Measurements from ENCODE around the gene DBF4B.

DNA sequence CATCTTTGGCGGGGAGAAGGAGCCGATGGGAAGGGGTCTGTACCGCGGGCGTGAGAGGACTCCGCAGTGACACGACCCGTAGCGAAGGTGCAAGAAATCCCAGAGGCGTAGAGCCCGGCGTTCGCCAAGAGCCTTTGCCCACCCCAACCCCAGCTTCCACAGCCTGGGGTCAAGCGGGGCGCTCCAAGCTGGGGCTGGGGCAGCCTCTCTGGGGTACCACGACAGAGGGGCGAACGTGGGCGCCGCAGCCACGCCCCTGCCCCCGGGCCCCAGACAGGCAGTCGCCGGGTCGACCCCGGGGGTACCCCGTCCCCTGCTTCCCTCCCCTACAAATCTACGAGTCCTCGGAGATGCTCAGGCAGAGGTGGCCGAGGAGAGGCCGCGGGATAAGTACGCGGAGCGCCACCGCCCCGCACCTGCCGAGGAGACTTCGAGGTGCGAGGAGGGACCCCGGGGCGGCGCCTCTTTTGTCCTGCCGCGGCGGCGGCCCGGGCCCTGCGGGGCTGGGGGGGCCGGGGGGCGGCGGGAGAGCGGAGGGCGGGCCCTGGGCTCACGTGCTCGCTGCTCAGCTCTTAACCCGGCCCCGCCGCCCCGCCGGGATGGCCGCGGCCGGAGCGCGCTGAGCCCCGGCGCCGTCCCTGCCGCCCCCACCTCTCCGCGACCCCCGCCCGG lies 50.1 kb downstream of the DBF4B start, which contains the start of gene ADAM11:
- TF ChIP-seq NFATC3 (CRISPR knock-in tag; IDR thresholded peaks at IDR 0.05) = no peak
- TF ChIP-seq, protein P1, sequence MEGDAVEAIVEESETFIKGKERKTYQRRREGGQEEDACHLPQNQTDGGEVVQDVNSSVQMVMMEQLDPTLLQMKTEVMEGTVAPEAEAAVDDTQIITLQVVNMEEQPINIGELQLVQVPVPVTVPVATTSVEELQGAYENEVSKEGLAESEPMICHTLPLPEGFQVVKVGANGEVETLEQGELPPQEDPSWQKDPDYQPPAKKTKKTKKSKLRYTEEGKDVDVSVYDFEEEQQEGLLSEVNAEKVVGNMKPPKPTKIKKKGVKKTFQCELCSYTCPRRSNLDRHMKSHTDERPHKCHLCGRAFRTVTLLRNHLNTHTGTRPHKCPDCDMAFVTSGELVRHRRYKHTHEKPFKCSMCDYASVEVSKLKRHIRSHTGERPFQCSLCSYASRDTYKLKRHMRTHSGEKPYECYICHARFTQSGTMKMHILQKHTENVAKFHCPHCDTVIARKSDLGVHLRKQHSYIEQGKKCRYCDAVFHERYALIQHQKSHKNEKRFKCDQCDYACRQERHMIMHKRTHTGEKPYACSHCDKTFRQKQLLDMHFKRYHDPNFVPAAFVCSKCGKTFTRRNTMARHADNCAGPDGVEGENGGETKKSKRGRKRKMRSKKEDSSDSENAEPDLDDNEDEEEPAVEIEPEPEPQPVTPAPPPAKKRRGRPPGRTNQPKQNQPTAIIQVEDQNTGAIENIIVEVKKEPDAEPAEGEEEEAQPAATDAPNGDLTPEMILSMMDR (CRISPR knock-in tag; IDR thresholded peaks at IDR 0.05) = no peak
- TF ChIP-seq, protein P2, sequence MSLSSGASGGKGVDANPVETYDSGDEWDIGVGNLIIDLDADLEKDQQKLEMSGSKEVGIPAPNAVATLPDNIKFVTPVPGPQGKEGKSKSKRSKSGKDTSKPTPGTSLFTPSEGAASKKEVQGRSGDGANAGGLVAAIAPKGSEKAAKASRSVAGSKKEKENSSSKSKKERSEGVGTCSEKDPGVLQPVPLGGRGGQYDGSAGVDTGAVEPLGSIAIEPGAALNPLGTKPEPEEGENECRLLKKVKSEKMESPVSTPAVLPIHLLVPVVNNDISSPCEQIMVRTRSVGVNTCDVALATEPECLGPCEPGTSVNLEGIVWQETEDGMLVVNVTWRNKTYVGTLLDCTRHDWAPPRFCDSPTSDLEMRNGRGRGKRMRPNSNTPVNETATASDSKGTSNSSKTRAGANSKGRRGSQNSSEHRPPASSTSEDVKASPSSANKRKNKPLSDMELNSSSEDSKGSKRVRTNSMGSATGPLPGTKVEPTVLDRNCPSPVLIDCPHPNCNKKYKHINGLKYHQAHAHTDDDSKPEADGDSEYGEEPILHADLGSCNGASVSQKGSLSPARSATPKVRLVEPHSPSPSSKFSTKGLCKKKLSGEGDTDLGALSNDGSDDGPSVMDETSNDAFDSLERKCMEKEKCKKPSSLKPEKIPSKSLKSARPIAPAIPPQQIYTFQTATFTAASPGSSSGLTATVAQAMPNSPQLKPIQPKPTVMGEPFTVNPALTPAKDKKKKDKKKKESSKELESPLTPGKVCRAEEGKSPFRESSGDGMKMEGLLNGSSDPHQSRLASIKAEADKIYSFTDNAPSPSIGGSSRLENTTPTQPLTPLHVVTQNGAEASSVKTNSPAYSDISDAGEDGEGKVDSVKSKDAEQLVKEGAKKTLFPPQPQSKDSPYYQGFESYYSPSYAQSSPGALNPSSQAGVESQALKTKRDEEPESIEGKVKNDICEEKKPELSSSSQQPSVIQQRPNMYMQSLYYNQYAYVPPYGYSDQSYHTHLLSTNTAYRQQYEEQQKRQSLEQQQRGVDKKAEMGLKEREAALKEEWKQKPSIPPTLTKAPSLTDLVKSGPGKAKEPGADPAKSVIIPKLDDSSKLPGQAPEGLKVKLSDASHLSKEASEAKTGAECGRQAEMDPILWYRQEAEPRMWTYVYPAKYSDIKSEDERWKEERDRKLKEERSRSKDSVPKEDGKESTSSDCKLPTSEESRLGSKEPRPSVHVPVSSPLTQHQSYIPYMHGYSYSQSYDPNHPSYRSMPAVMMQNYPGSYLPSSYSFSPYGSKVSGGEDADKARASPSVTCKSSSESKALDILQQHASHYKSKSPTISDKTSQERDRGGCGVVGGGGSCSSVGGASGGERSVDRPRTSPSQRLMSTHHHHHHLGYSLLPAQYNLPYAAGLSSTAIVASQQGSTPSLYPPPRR (CRISPR knock-in tag; IDR thresholded peaks at IDR 0.05; ENCODE audit: borderline replicate concordance) = no peak
- TF ChIP-seq MAZ (IDR thresholded peaks at IDR 0.05; ENCODE audit: borderline replicate concordance, low read depth, low read length) = no peak
- no peak for TF ChIP-seq MAZ (CRISPR knock-in tag; IDR thresholded peaks at IDR 0.05; ENCODE audit: low read depth)
- no peak for TF ChIP-seq GABPA (IDR thresholded peaks at IDR 0.05; ENCODE audit: low read depth, low read length)
- TF ChIP-seq GABPA (CRISPR knock-in tag; IDR thresholded peaks at IDR 0.05; ENCODE audit: low read depth) = no peak
- no peak for TF ChIP-seq MAF1 (CRISPR knock-in tag; IDR thresholded peaks at IDR 0.05; ENCODE audit: borderline replicate concordance)

Measured in HepG2 (cell line).